ENCODE data around the gene OR6C70.

Gene OR6C70

GRCh38 chr12:55470088-55470829 is at the start of gene OR6C70:
TSS of gene OR6C70 (minus strand) at chr12:55470138. CDS start at chr12:55470138, 0 bp downstream.
- FAIRE-seq, result no peak
- TF ChIP-seq, protein P1, sequence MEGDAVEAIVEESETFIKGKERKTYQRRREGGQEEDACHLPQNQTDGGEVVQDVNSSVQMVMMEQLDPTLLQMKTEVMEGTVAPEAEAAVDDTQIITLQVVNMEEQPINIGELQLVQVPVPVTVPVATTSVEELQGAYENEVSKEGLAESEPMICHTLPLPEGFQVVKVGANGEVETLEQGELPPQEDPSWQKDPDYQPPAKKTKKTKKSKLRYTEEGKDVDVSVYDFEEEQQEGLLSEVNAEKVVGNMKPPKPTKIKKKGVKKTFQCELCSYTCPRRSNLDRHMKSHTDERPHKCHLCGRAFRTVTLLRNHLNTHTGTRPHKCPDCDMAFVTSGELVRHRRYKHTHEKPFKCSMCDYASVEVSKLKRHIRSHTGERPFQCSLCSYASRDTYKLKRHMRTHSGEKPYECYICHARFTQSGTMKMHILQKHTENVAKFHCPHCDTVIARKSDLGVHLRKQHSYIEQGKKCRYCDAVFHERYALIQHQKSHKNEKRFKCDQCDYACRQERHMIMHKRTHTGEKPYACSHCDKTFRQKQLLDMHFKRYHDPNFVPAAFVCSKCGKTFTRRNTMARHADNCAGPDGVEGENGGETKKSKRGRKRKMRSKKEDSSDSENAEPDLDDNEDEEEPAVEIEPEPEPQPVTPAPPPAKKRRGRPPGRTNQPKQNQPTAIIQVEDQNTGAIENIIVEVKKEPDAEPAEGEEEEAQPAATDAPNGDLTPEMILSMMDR (IDR thresholded peaks at IDR 0.05; ENCODE audit: insufficient read depth, missing control alignments), result no peak
- no peak for DNase-seq (ENCODE audit: insufficient read length, low spot score)

GRCh38 chr12:55516391-55516790 is 46.5 kb upstream of the OR6C70 start:
- DNase-seq (ENCODE audit: insufficient read length, low spot score) (no peak), FAIRE-seq (no peak)
- TF ChIP-seq, protein P1 (IDR thresholded peaks at IDR 0.05; ENCODE audit: insufficient read depth, missing control alignments), result no peak

GRCh38 chr12:55515696-55516095 is 45.8 kb upstream of the OR6C70 start:
- FAIRE-seq, result no peak
- TF ChIP-seq, protein P1 (IDR thresholded peaks at IDR 0.05; ENCODE audit: insufficient read depth, missing control alignments), result no peak
- DNase-seq (ENCODE audit: insufficient read length, low spot score), result no peak

GRCh38 chr12:55501601-55502000 is 31.7 kb upstream of the OR6C70 start:
- FAIRE-seq (no peak), DNase-seq (ENCODE audit: insufficient read length, low spot score) (no peak)
- TF ChIP-seq, protein P1 (IDR thresholded peaks at IDR 0.05; ENCODE audit: insufficient read depth, missing control alignments), result no peak

GRCh38 chr12:55499810-55500252 is 29.9 kb upstream of the OR6C70 start:
- no peak for FAIRE-seq
- TF ChIP-seq, protein P1 (IDR thresholded peaks at IDR 0.05; ENCODE audit: insufficient read depth, missing control alignments), result no peak

DNA sequence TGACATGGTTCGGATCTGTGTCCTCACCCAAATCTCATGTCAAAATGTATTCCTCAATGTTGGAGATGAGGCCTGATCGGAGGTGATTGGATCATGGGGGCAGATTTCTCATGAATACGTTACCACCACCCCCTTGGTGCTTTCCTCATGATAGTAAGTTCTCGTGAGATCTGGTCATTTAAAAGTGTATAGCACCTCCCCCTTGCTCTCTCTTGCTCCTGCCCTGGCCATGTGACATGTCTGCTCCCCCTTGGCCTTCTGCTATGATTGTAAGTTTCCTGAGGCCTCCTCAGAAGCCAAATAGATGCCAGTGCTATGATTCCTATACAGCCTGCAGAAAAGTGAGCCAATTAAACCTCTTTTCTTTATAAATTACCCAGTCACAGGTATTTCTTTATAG is 29.3 kb upstream of the OR6C70 start:
- TF ChIP-seq, protein P1 (IDR thresholded peaks at IDR 0.05; ENCODE audit: insufficient read depth, missing control alignments), result no peak
- no peak for FAIRE-seq

More at GRCh38 chr12:55499810-55500252, 29.9 kb upstream of the OR6C70 start:
- no peak for DNase-seq (ENCODE audit: insufficient read length, low spot score)

GRCh38 chr12:55495490-55495889 is 25.6 kb upstream of the OR6C70 start:
- TF ChIP-seq, protein P1 (IDR thresholded peaks at IDR 0.05; ENCODE audit: insufficient read depth, missing control alignments), result no peak
- no peak for DNase-seq (ENCODE audit: insufficient read length, low spot score)
- FAIRE-seq, result no peak

More for the DNA sequence above, 29.3 kb upstream of the OR6C70 start:
- DNase-seq (ENCODE audit: insufficient read length, low spot score), result no peak
